ENCODE results near the gene C1orf210.

GRCh38 chr1:43285269-43285990 lies at the start of gene C1orf210:
- TF ChIP-seq USF2 (IDR thresholded peaks at IDR 0.05; ENCODE audit: low read depth, low read length) (no peak), CTCF (conservative IDR thresholded peaks at IDR 0.05; ENCODE audit: low read depth, low read length) (no peak), POLR2A (IDR thresholded peaks at IDR 0.05; ENCODE audit: low read depth, low read length) (no peak), FOS (IDR thresholded peaks at IDR 0.05; ENCODE audit: low read depth, low read length) (no peak), RCOR1 (IDR thresholded peaks at IDR 0.05; ENCODE audit: insufficient replicate concordance, low read length) (no peak), ELK1 (IDR thresholded peaks at IDR 0.05; ENCODE audit: borderline replicate concordance, low read depth, low read length) (no peak)
